B cell (primary cell): ENCODE measurements around the gene KLHL6. TPM values are rescaled to one million over a fixed set of nuclear protein-coding genes. Genes with fewer than 3 reads are reported as not detected.

Experiments
- ATAC-seq: fragments of 200-7000 bp; cut with Tn5 transposase; one replicate; pipeline ENCODE4 v1.10.0; 2021; ENCODE audit warnings: low read depth, mild to moderate bottlenecking, moderate number of reproducible peaks, moderate library complexity
- CTCF ChIA-PET: fragments of 350-600 bp; sonication (Branson Sonifier 250); formaldehyde crosslinking; loops from one replicate; lab custom pipeline; 2021; ENCODE audit warnings: antibody characterized with exemption, inconsistent platforms; lab: Charles Lee
- POLR2A ChIA-PET: fragments of 350-600 bp; sonication (Branson Sonifier 250); formaldehyde crosslinking; loops from one replicate; lab custom pipeline; 2021; ENCODE audit warnings: antibody characterized with exemption; lab: Charles Lee
- DNase-seq: peaks from one replicate; pipeline ENCODE4 v3.0.0; 2013
- H2AFZ ChIP-seq: 2 replicates; pipeline ENCODE4 v1.6.1; 2012; ENCODE audit warnings: mild to moderate bottlenecking, low read depth, low read length; ENCODE audit not compliant: insufficient read depth, poor library complexity, severe bottlenecking
- H3K27ac ChIP-seq, 2 donors: 1 replicate in 1 of 2; 2 replicates in 1 of 2; pipeline ENCODE4 v1.5.1; 2012 to 2013; ENCODE audit warnings: low read length in 2 of 2, mild to moderate bottlenecking in 2 of 2, moderate library complexity in 1 of 2
- H3K27me3 ChIP-seq, 4 experiments: fragments of 200-600 bp in 1 of 4; sonication (generic) in 1 of 4; replicated peaks in 1 of 4; 1 replicate in 2 of 4; 2 replicates in 2 of 4; pipeline versions ENCODE4 v1.6.1 to v1.7.0; 2013 to 2016; ENCODE audit warnings: low read length in 3 of 4, mild to moderate bottlenecking in 2 of 4, mixed read lengths in 1 of 4, moderate library complexity in 1 of 4; ENCODE audit not compliant: insufficient read depth in 4 of 4, control insufficient read depth in 3 of 4; ENCODE audit errors: control extremely low read depth in 1 of 4
- H3K36me3 ChIP-seq, 2 experiments: replicated peaks in 1 of 2; 1 replicate in 1 of 2; 2 replicates in 1 of 2; pipeline versions ENCODE4 v1.6.1 to v1.7.1; 2013; ENCODE audit warnings: low read length in 1 of 2; ENCODE audit not compliant: insufficient read depth in 2 of 2, control insufficient read depth in 1 of 2; ENCODE audit errors: control extremely low read depth in 1 of 2, extremely low read depth in 1 of 2
- H3K4me1 ChIP-seq, 2 donors: fragments of 200-600 bp in 1 of 2; sonication (generic) in 1 of 2; 1 replicate in 1 of 2; 2 replicates in 1 of 2; pipeline versions ENCODE4 v1.5.1 to v1.6.1; 2013 to 2017; ENCODE audit warnings: low read length in 2 of 2; ENCODE audit not compliant: control insufficient read depth in 2 of 2, insufficient read depth in 2 of 2
- H3K4me2 ChIP-seq: replicated peaks from 2 replicates; pipeline ENCODE3; 2012; ENCODE audit warnings: mild to moderate bottlenecking, low read depth, low read length; ENCODE audit not compliant: poor library complexity, severe bottlenecking
- H3K4me3 ChIP-seq, 5 experiments: fragments of 200-600 bp in 1 of 5; sonication (generic) in 1 of 5; 1 replicate in 3 of 5; 2 replicates in 2 of 5; pipeline versions ENCODE4 v1.5.1 to v1.7.0; 2011 to 2016; ENCODE audit warnings: low read length in 4 of 5, mild to moderate bottlenecking in 4 of 5, low read depth in 2 of 5, control low read depth in 1 of 5, moderate library complexity in 1 of 5; ENCODE audit not compliant: insufficient read depth in 1 of 5; ENCODE audit errors: control extremely low read depth in 1 of 5, extremely low read depth in 1 of 5
- H3K79me2 ChIP-seq: fragments of 200-600 bp; sonication (generic); one replicate; pipeline ENCODE4 v1.6.0; 2016; ENCODE audit warnings: low read length; ENCODE audit not compliant: control insufficient read depth, insufficient read depth
- H3K9ac ChIP-seq: fragments of 200-600 bp; sonication (generic); 2 replicates; pipeline ENCODE4 v1.6.1; 2017; ENCODE audit warnings: mild to moderate bottlenecking, low read length, moderate library complexity
- H3K9me3 ChIP-seq, 3 donors: one replicate each; pipeline versions ENCODE4 v1.6.1 to v1.7.1; 2013; ENCODE audit warnings: low read length in 2 of 3; ENCODE audit not compliant: control insufficient read depth in 2 of 3, insufficient read depth in 1 of 3; ENCODE audit errors: control extremely low read depth in 1 of 3
- H4K20me1 ChIP-seq: 2 replicates; pipeline ENCODE4 v1.6.0; 2012; ENCODE audit warnings: mild to moderate bottlenecking, low read length; ENCODE audit not compliant: insufficient read depth, control insufficient read depth, poor library complexity, severe bottlenecking
- H3K27ac Mint-ChIP-seq: one replicate; pipeline ENCODE4 v1.8.0; 2021; ENCODE audit warnings: mixed read lengths
- H3K27me3 Mint-ChIP-seq: one replicate; pipeline ENCODE4 v1.8.0; 2021; ENCODE audit warnings: mixed read lengths
- H3K4me1 Mint-ChIP-seq: one replicate; pipeline ENCODE4 v1.8.0; 2021; ENCODE audit warnings: mixed read lengths
- H3K4me3 Mint-ChIP-seq: one replicate; pipeline ENCODE4 v1.8.0; 2021; ENCODE audit warnings: mixed read lengths
- H3K9me3 Mint-ChIP-seq: one replicate; pipeline ENCODE4 v1.8.0; 2022; ENCODE audit warnings: mixed read lengths; ENCODE audit not compliant: insufficient read depth
- EZH2 ChIP-seq: IDR thresholded peaks from 2 replicates; pipeline ENCODE4 v1.6.1; 2012; ENCODE audit warnings: borderline replicate concordance, low read depth, mild to moderate bottlenecking, moderate library complexity, low read length; ENCODE audit not compliant: insufficient read depth, poor library complexity, severe bottlenecking
- WGBS: methylation state at CpG from one replicate; pipeline ENCODE4 v1.1.5; 2013; ENCODE audit warnings: missing lambda C conversion rate; ENCODE audit not compliant: insufficient coverage; 5-methylcytosine and 5-hydroxymethylcytosine counted together
- intact Hi-C: fragments of 100-400 bp; cut with micrococcal nuclease; formaldehyde crosslinking; loops from one replicate; pipeline ENCODE4 v1.10.0; 2022
- polyA plus RNA-seq: library from polyadenylated mRNA; depleted of rRNA; stranded (reverse); fragments of >200 nt; gene quantifications from 2 replicates; pipeline ENCODE4 v1.2.3, GENCODE V29; 2012
- total RNA-seq, 2 donors: library from RNA; stranded (reverse); fragments of 120-200 nt in 1 of 2; gene quantifications; 1 replicate in 1 of 2; 2 replicates in 1 of 2; pipeline versions ENCODE4 v1.2.3 to v1.2.4, GENCODE V29; 2013 to 2022
- TF ChIP-seq, protein P1 (sequence below): fragments of 200-600 bp; IDR thresholded peaks from one replicate; pipeline ENCODE4 v1.8.0; 2022; ENCODE audit warnings: antibody characterized with exemption, mild to moderate bottlenecking

Gene KLHL6
- total and polyA plus RNA-seq, 2 donors (not counting 1 experiment from before 2014, with no cell fraction given), result 29.6 to 69.7 TPM

DNA sequence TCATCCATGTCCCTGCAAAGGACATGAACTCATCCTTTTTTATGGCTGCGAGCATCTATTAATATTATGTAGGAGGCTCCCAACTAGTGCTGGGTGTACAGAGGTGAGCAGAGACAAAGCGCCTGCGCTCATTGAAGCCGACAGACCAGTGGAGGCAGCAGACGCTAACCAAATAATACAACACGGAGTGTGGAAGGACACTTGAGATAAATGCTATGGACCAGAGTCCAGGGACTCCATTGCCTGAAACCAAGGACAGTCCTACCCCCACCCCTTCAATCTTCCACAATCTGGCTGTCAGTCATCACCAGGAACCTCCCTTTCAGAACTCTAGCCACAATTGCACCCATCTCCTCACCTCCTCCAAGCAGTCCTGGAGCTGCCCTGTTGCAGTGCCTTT is 41.5 kb downstream of the KLHL6 start:
- H3K4me2 ChIP-seq, result no peak overlapping the region
- peaks cover 4% of the 10 kb centered on the region for H4K20me1 ChIP-seq
- H3K27ac ChIP-seq, result no peak overlapping the region
- peaks cover 47% of the 10 kb centered on the region for H3K79me2 ChIP-seq
- peaks cover 3 to 15% of the 10 kb centered on the region in 2 experiments for H3K36me3 ChIP-seq
- H3K9me3 Mint-ChIP-seq, result no peaks in the 10 kb centered on the region
- no peaks in the 10 kb centered on the region for H3K27me3 Mint-ChIP-seq
- ChIA-PET POLR2A (interaction anchor here (1.1 kb wide), 1 partner anchor 27 kb away, joined by 3 read pairs; no protein-coding TSS in a partner anchor), CTCF (interaction anchor here (1.2 to 2.6 kb wide), 3 partner anchors 10 to 46 kb away, joined by 3 to 13 read pairs (median 6); no protein-coding TSS in a partner anchor)
- H3K9ac ChIP-seq, result no peak overlapping the region
- peaks cover 57 to 75% of the 10 kb centered on the region in 2 donors for H3K4me1 ChIP-seq
- DNase-seq (no peak), ATAC-seq (no peak)
- H3K4me3 Mint-ChIP-seq, result peak overlapping the region; percentile 63
- no peaks in the 10 kb centered on the region for H3K27me3 ChIP-seq
- WGBS, result 98% methylated on average over 5 of the region's 6 CpGs
- no peak overlapping the region for H3K4me3 ChIP-seq
- H3K9me3 ChIP-seq, result no peaks in the 10 kb centered on the region
- intact Hi-C loops, result no loop called here
- H2AFZ ChIP-seq, result no peak overlapping the region
- peak overlapping the region; percentile 83 for H3K27ac Mint-ChIP-seq
- peaks cover 84% of the 10 kb centered on the region for H3K4me1 Mint-ChIP-seq
- no peak for TF ChIP-seq EZH2
- TF ChIP-seq, protein P1, sequence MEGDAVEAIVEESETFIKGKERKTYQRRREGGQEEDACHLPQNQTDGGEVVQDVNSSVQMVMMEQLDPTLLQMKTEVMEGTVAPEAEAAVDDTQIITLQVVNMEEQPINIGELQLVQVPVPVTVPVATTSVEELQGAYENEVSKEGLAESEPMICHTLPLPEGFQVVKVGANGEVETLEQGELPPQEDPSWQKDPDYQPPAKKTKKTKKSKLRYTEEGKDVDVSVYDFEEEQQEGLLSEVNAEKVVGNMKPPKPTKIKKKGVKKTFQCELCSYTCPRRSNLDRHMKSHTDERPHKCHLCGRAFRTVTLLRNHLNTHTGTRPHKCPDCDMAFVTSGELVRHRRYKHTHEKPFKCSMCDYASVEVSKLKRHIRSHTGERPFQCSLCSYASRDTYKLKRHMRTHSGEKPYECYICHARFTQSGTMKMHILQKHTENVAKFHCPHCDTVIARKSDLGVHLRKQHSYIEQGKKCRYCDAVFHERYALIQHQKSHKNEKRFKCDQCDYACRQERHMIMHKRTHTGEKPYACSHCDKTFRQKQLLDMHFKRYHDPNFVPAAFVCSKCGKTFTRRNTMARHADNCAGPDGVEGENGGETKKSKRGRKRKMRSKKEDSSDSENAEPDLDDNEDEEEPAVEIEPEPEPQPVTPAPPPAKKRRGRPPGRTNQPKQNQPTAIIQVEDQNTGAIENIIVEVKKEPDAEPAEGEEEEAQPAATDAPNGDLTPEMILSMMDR, result no peak

GRCh38 chr3:183513046-183513706 is 42.3 kb downstream of the KLHL6 start:
- Histone ChIP-seq H3K4me3 (no peak overlapping the region), H3K27ac (peak overlapping the region in 1 of 2 donors; percentile 57), H3K27me3 (no peaks in the 10 kb centered on the region), H3K4me1 (peaks cover 49 to 66% of the 10 kb centered on the region in 2 donors), H2AFZ (no peak overlapping the region), H3K36me3 (peaks cover 4 to 11% of the 10 kb centered on the region in 2 experiments), H3K9me3 (no peaks in the 10 kb centered on the region), H3K9ac (no peak overlapping the region), H3K79me2 (peaks cover 53% of the 10 kb centered on the region), H3K4me2 (peak overlapping the region; percentile 20), H4K20me1 (peaks cover 4% of the 10 kb centered on the region)
- Mint-ChIP-seq H3K4me1 (peaks cover 77% of the 10 kb centered on the region), H3K27me3 (no peaks in the 10 kb centered on the region), H3K27ac (peak overlapping the region; percentile 89), H3K9me3 (no peaks in the 10 kb centered on the region), H3K4me3 (peak overlapping the region; percentile 73)
- intact Hi-C loops, result loop anchor here (2.0 kb wide), 1 partner anchor 14 kb away; no protein-coding TSS in a partner anchor
- POLR2A ChIA-PET, result interaction anchor here (1.1 kb wide), 1 partner anchor 28 kb away, joined by 3 read pairs; no protein-coding TSS in a partner anchor
- CTCF ChIA-PET, result interaction anchor here (0.7 to 2.6 kb wide), 7 partner anchors 9 to 84 kb away, joined by 3 to 13 read pairs (median 4); no protein-coding TSS in a partner anchor
- no peak for TF ChIP-seq EZH2
- TF ChIP-seq, protein P1, result no peak
- 0% methylated on average over 2 of the region's 6 CpGs for WGBS
- DNase-seq (peak; percentile 78), ATAC-seq (peak; percentile 60)
